SK-N-SH (cell line): ENCODE results near the gene MS4A12. TPM values are rescaled to one million over a fixed set of nuclear protein-coding genes. Genes with fewer than 3 reads are reported as not detected.
"Not testable (repeated sequence)": the region's sequence is repeated elsewhere in the genome, so short reads cannot be mapped to it uniquely, and the experiment has no call there.

ENCODE experiments used
- CTCF ChIA-PET: fragments of 300-600, 350-600 bp; formaldehyde crosslinking; extraction: SDS; loops from one replicate; lab custom pipeline; 2021; lab: Yijun Ruan, JAX
- POLR2A ChIA-PET: fragments of 350-600 bp; sonication (Branson Sonifier 250); formaldehyde crosslinking; extraction: SDS; loops from one replicate; lab custom pipeline; 2020; ENCODE audit warnings: antibody characterized with exemption, inconsistent platforms; lab: Yijun Ruan, JAX
- DNase-seq: peaks from one replicate; pipeline ENCODE4 v3.0.0; 2012
- H2AFZ ChIP-seq: fragments of 200-600 bp; sonication (generic); 2 replicates; pipeline ENCODE4 v1.8.1; 2016; ENCODE audit warnings: antibody characterized with exemption, mild to moderate bottlenecking, low read depth
- H3F3A ChIP-seq: fragments of 200-600 bp; sonication (generic); replicated peaks from 2 replicates; pipeline ENCODE3; 2016; ENCODE audit warnings: antibody characterized with exemption, mild to moderate bottlenecking; ENCODE audit not compliant: insufficient read depth
- H3K27ac ChIP-seq, 2 experiments: fragments of 200-500 bp in 1 of 2; fragments of 200-600 bp in 1 of 2; sonication (Bioruptor generic) in 1 of 2; sonication (generic), shearing (Covaris generic) in 1 of 2; 2 replicates each; pipeline versions ENCODE4 v1.5.1 to v1.6.1; 2014 to 2016; ENCODE audit warnings: low read depth in 2 of 2, inconsistent platforms in 1 of 2, low read length in 1 of 2, mild to moderate bottlenecking in 1 of 2, mixed read lengths in 1 of 2
- H3K27me3 ChIP-seq: fragments of 200-600 bp; sonication (generic), shearing (Covaris generic); 2 replicates; pipeline ENCODE4 v1.6.1; 2016; ENCODE audit warnings: mixed run types; ENCODE audit not compliant: insufficient read depth
- H3K36me3 ChIP-seq, 2 experiments: fragments of 200-500 bp in 1 of 2; fragments of 200-600 bp in 1 of 2; sonication (Bioruptor generic) in 1 of 2; sonication (generic) in 1 of 2; replicated peaks in 1 of 2; 2 replicates each; pipeline versions ENCODE3 to v1.5.1; 2014 to 2016; ENCODE audit warnings: low read length in 1 of 2, mild to moderate bottlenecking in 1 of 2; ENCODE audit not compliant: insufficient read depth in 2 of 2, control insufficient read depth in 1 of 2
- H3K4me1 ChIP-seq, 2 experiments: fragments of 200-500 bp in 1 of 2; fragments of 200-600 bp in 1 of 2; sonication (Bioruptor generic) in 1 of 2; sonication (generic), shearing (Covaris generic) in 1 of 2; 2 replicates each; pipeline versions ENCODE4 v1.5.1 to v1.6.1; 2014 to 2016; ENCODE audit warnings: low read depth in 1 of 2, low read length in 1 of 2, mixed run types in 1 of 2; ENCODE audit not compliant: insufficient read depth in 2 of 2, control insufficient read depth in 1 of 2
- H3K4me2 ChIP-seq: fragments of 200-600 bp; sonication (generic), shearing (Covaris generic); 2 replicates; pipeline ENCODE4 v1.6.1; 2017; ENCODE audit warnings: mixed run types
- H3K4me3 ChIP-seq, 2 experiments: fragments of 200-500 bp in 1 of 2; fragments of 200-600 bp in 1 of 2; sonication (Bioruptor generic) in 1 of 2; sonication (generic), shearing (Covaris generic) in 1 of 2; 2 replicates each; pipeline versions ENCODE4 v1.5.1 to v1.8.1; 2014 to 2016; ENCODE audit warnings: low read depth in 2 of 2, inconsistent platforms in 1 of 2, low read length in 1 of 2, mild to moderate bottlenecking in 1 of 2, mixed read lengths in 1 of 2, moderate library complexity in 1 of 2
- H3K79me2 ChIP-seq: fragments of 200-600 bp; sonication (generic); 2 replicates; pipeline ENCODE4 v1.8.1; 2017; ENCODE audit warnings: mild to moderate bottlenecking; ENCODE audit not compliant: insufficient read depth
- H3K9ac ChIP-seq: fragments of 200-600 bp; sonication (generic); 2 replicates; pipeline ENCODE4 v1.6.1; 2017; ENCODE audit warnings: mixed run types
- H3K9me2 ChIP-seq: fragments of 200-600 bp; sonication (generic); 2 replicates; pipeline ENCODE4 v1.6.1; 2017; ENCODE audit warnings: mixed run types
- H3K9me3 ChIP-seq: fragments of 200-600 bp; sonication (generic); 2 replicates; pipeline ENCODE4 v1.6.1; 2017; ENCODE audit warnings: mixed run types, mild to moderate bottlenecking, moderate library complexity
- H4K20me1 ChIP-seq: fragments of 200-600 bp; sonication (generic); 2 replicates; pipeline ENCODE4 v1.6.1; 2017; ENCODE audit warnings: mild to moderate bottlenecking, mixed run types; ENCODE audit not compliant: insufficient read depth
- CHD2 ChIP-seq: fragments of 150-350 bp; IDR thresholded peaks from 2 replicates; pipeline ENCODE4 v1.6.1; 2018; ENCODE audit warnings: low read length; ENCODE audit not compliant: partially characterized antibody
- ELF1 ChIP-seq: IDR thresholded peaks from 2 replicates; pipeline ENCODE4 v1.4.0; 2012
- EP300 ChIP-seq, 2 experiments: IDR thresholded peaks; 2 replicates each; pipeline versions ENCODE4 v1.4.0 to v1.6.1; 2012; ENCODE audit warnings: borderline replicate concordance in 1 of 2, low read depth in 1 of 2, low read length in 1 of 2
- FOSL2 ChIP-seq: IDR thresholded peaks from 2 replicates; pipeline ENCODE4 v1.4.0; 2012; ENCODE audit warnings: low read depth, mild to moderate bottlenecking, moderate library complexity, borderline replicate concordance
- FOXJ3 ChIP-seq: sonication (generic); formaldehyde crosslinking; IDR thresholded peaks from 2 replicates; pipeline ENCODE4 v1.5.1; 2020; ENCODE audit warnings: mild to moderate bottlenecking, missing genetic modification reagents
- FOXM1 ChIP-seq: IDR thresholded peaks from 2 replicates; pipeline ENCODE4 v1.4.0; 2012; ENCODE audit warnings: low read depth, mild to moderate bottlenecking
- MEF2A ChIP-seq: IDR thresholded peaks from 2 replicates; pipeline ENCODE4 v1.4.0; 2012; ENCODE audit warnings: low read depth, borderline replicate concordance
- NFIC ChIP-seq: IDR thresholded peaks from 2 replicates; pipeline ENCODE4 v1.4.0; 2012; ENCODE audit warnings: borderline replicate concordance
- POLR2AphosphoS5 ChIP-seq: IDR thresholded peaks from 2 replicates; pipeline ENCODE4 v1.6.1; 2012; ENCODE audit warnings: low read depth, low read length
- RAD21 ChIP-seq: IDR thresholded peaks from 2 replicates; pipeline ENCODE4 v1.6.1; 2012; ENCODE audit warnings: mild to moderate bottlenecking, low read length
- SMC3 ChIP-seq: IDR thresholded peaks from 2 replicates; pipeline ENCODE4 v1.6.1; 2012; ENCODE audit warnings: low read depth, low read length, improper control_type of control experiment
- TEAD4 ChIP-seq: IDR thresholded peaks from 2 replicates; pipeline ENCODE4 v1.4.0; 2012; ENCODE audit warnings: mild to moderate bottlenecking, borderline replicate concordance; ENCODE audit not compliant: insufficient read depth
- WGBS: methylation state at CpG from one replicate; pipeline ENCODE4 v1.1.6; 2017; ENCODE audit warnings: low lambda C conversion rate; 5-methylcytosine and 5-hydroxymethylcytosine counted together
- polyA plus RNA-seq, 3 experiments: library from polyadenylated mRNA; depleted of rRNA; stranded (reverse); fragments of >200 nt; gene quantifications; 2 replicates each; pipeline ENCODE4 v1.2.3, GENCODE V29; 2012
- TF ChIP-seq, protein P1 (sequence below): IDR thresholded peaks from 2 replicates; pipeline ENCODE4 v1.4.0; 2012; ENCODE audit warnings: low read depth, borderline replicate concordance
- TF ChIP-seq, protein P2 (sequence below): IDR thresholded peaks from 2 replicates; pipeline ENCODE4; 2012

Gene MS4A12
- polyA plus RNA-seq, 1 of the 3 experiments (the other 2 are of a cell fraction), result not detected

GRCh38 chr11:60528934-60529333 lies 36.4 kb downstream of the MS4A12 start:
- H3K27ac ChIP-seq, result no peak overlapping the region
- no peak overlapping the region for H3K9ac ChIP-seq
- H3K9me3 ChIP-seq, result no peaks in the 10 kb centered on the region
- ChIA-PET POLR2A (no interaction called here), CTCF (no interaction called here)
- H3F3A ChIP-seq, result no peaks in the 10 kb centered on the region
- H3K36me3 ChIP-seq, result no peaks in the 10 kb centered on the region
- H3K4me3 ChIP-seq, result no peak overlapping the region
- no peaks in the 10 kb centered on the region for H3K4me1 ChIP-seq
- H3K79me2 ChIP-seq, result no peaks in the 10 kb centered on the region
- TF ChIP-seq ELF1 (no peak), CHD2 (no peak), POLR2AphosphoS5 (no peak), EP300 (IDR thresholded peaks at IDR 0.05; ENCODE audit: borderline replicate concordance in 1 of 2, low read depth in 1 of 2, low read length in 1 of 2) (no peak), RAD21 (no peak), FOXM1 (no peak)
- TF ChIP-seq, protein P1, sequence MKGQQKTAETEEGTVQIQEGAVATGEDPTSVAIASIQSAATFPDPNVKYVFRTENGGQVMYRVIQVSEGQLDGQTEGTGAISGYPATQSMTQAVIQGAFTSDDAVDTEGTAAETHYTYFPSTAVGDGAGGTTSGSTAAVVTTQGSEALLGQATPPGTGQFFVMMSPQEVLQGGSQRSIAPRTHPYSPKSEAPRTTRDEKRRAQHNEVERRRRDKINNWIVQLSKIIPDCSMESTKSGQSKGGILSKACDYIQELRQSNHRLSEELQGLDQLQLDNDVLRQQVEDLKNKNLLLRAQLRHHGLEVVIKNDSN, result no peak
- no peaks in the 10 kb centered on the region for H4K20me1 ChIP-seq
- no peak overlapping the region; the same call in 1 of the 2 replicates for H2AFZ ChIP-seq
- H3K4me2 ChIP-seq, result no peak overlapping the region
- H3K9me2 ChIP-seq, result no peaks in the 10 kb centered on the region
- H3K27me3 ChIP-seq, result no peaks in the 10 kb centered on the region
- WGBS, result 0% methylated on average over 1 of the region's 1 CpG
- DNase-seq, result no peak

GRCh38 chr11:60530454-60531100 lies 38.0 kb downstream of the MS4A12 start:
- Histone ChIP-seq H3K36me3 (no peaks in the 10 kb centered on the region), H3K9ac (no peak overlapping the region), H3F3A (no peaks in the 10 kb centered on the region), H2AFZ (no peak overlapping the region), H3K4me3 (no peak overlapping the region), H3K4me2 (no peak overlapping the region), H3K27ac (no peak overlapping the region), H4K20me1 (no peaks in the 10 kb centered on the region), H3K4me1 (no peaks in the 10 kb centered on the region), H3K79me2 (no peaks in the 10 kb centered on the region), H3K27me3 (no peaks in the 10 kb centered on the region), H3K9me2 (no peaks in the 10 kb centered on the region), H3K9me3 (no peaks in the 10 kb centered on the region)
- ChIA-PET CTCF (no interaction called here), POLR2A (no interaction called here)
- WGBS, result 11% methylated on average over 3 of the region's 3 CpGs
- no peak for DNase-seq
- no peak for TF ChIP-seq SMC3
- TF ChIP-seq, protein P2, sequence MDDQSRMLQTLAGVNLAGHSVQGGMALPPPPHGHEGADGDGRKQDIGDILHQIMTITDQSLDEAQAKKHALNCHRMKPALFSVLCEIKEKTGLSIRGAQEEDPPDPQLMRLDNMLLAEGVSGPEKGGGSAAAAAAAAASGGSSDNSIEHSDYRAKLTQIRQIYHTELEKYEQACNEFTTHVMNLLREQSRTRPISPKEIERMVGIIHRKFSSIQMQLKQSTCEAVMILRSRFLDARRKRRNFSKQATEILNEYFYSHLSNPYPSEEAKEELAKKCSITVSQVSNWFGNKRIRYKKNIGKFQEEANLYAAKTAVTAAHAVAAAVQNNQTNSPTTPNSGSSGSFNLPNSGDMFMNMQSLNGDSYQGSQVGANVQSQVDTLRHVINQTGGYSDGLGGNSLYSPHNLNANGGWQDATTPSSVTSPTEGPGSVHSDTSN, result no peak
- no peak for TF ChIP-seq NFIC
- TF ChIP-seq RAD21, result no peak
- no peak for TF ChIP-seq MEF2A
- no peak for TF ChIP-seq FOSL2
- no peak for TF ChIP-seq FOXJ3 (CRISPR knock-in tag)
- TF ChIP-seq TEAD4, result no peak
- TF ChIP-seq CHD2, result no peak
- TF ChIP-seq POLR2AphosphoS5, result no peak

DNA sequence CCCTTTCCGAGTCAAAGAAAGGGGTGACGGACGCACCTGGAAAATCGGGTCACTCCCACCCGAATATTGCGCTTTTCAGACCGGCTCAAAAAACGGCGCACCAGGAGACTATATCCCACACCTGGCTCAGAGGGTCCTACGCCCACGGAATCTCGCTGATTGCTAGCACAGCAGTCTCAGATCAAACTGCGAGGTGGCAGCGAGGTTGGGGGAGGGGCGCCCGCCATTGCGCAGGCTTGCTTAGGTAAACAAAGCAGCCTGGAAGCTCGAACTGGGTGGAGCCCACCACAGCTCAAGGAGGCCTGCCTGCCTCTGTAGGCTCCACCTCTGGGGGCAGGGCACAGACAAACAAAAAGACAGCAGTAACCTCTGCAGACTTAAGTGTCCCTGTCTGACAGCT lies 39.8 kb downstream of the MS4A12 start:
- DNase-seq, H3K36me3 ChIP-seq, H3K27ac ChIP-seq, H3K9me2 ChIP-seq, H3K27me3 ChIP-seq, POLR2A ChIA-PET, H3K9me3 ChIP-seq, H3F3A ChIP-seq, H3K4me1 ChIP-seq, H3K4me2 ChIP-seq, H3K9ac ChIP-seq, H3K4me3 ChIP-seq, H3K79me2 ChIP-seq, H2AFZ ChIP-seq, H4K20me1 ChIP-seq, CTCF ChIA-PET: not testable (repeated sequence)
- 14% methylated on average over 11 of the region's 18 CpGs for WGBS

DNA sequence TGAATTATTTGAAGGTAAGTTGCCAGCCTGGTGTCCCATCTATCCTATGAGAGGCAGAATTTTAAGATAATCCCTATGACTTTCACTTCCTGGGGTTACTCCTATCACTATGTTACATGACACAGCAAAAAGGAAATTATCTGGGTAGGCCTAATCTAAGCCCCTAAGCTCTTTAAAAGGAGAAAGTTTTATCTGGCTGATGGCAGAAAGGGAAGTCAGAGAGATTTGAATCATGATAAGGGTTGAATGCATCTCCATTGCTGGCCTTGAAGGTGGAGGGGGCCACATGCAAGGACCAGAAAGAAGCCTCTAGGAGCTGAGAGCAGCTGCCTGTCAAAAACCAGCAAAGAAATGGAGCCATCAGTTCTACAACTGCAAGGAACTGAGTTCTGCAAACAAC lies 46.0 kb downstream of the MS4A12 start:
- H3F3A ChIP-seq, H3K9ac ChIP-seq, CTCF ChIA-PET, H3K4me2 ChIP-seq, H3K9me2 ChIP-seq, H3K4me1 ChIP-seq, DNase-seq, H3K27ac ChIP-seq, H3K9me3 ChIP-seq, H4K20me1 ChIP-seq, H3K27me3 ChIP-seq, H2AFZ ChIP-seq, H3K36me3 ChIP-seq, H3K4me3 ChIP-seq, POLR2A ChIA-PET, H3K79me2 ChIP-seq: not testable (repeated sequence)
